Measurements from ENCODE around the gene RPL7A.

DNA sequence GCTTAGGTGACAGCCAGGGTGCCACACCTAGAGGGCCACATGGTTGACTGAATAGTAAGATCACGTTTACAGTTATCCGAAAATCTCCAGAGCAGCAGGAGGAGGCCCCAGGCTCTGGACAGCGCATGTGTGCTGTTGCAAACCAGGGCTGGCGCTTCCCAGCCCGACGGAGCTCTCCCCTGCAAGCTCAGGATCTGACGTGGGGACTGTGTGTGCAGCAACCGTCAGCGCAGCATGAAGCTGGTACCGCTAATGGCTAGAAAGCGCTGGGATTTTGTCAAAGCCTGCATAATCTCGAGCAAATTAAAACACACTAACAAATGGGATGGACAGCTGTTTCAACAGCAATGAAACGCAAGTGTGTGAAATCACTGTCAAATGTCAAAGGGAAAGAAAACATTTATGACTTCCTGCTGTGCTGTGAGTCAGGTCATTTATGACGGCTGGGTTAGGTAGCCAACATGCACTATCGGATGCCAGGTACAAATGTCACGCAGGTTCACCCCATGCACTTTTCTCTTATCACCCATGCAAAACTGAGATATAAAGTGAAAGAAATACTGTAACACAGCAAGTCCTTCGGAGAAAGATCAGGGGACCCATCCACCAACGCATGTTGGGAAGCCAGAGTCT, 20.3 kb downstream of the RPL7A start:
- TF ChIP-seq, protein P1, sequence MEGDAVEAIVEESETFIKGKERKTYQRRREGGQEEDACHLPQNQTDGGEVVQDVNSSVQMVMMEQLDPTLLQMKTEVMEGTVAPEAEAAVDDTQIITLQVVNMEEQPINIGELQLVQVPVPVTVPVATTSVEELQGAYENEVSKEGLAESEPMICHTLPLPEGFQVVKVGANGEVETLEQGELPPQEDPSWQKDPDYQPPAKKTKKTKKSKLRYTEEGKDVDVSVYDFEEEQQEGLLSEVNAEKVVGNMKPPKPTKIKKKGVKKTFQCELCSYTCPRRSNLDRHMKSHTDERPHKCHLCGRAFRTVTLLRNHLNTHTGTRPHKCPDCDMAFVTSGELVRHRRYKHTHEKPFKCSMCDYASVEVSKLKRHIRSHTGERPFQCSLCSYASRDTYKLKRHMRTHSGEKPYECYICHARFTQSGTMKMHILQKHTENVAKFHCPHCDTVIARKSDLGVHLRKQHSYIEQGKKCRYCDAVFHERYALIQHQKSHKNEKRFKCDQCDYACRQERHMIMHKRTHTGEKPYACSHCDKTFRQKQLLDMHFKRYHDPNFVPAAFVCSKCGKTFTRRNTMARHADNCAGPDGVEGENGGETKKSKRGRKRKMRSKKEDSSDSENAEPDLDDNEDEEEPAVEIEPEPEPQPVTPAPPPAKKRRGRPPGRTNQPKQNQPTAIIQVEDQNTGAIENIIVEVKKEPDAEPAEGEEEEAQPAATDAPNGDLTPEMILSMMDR (IDR thresholded peaks at IDR 0.05 in 4 of 5, conservative IDR thresholded peaks at IDR 0.05 in 1 of 5) = no peak
- TF ChIP-seq POLR2A (IDR thresholded peaks at IDR 0.05) = no peak
